Neuronal stem cell (in vitro differentiated cells): ENCODE measurements around the gene LILRA1.

Experiments used
- DNase-seq: peaks from one replicate; pipeline ENCODE4 v3.0.0-alpha.2; 2013; ENCODE audit warnings: low spot score
- H2AFZ ChIP-seq: one replicate; pipeline ENCODE4 v1.6.1; 2013; ENCODE audit warnings: mild to moderate bottlenecking, low read length, inconsistent platforms
- H2AK5ac ChIP-seq: 2 replicates; pipeline ENCODE4 v1.6.1; 2013; ENCODE audit warnings: low read depth, mild to moderate bottlenecking, inconsistent platforms, low read length, moderate library complexity, mixed read lengths
- H2BK120ac ChIP-seq: 2 replicates; pipeline ENCODE4 v1.6.1; 2013; ENCODE audit warnings: low read depth, mild to moderate bottlenecking, inconsistent platforms, low read length, moderate library complexity, mixed read lengths
- H2BK12ac ChIP-seq: one replicate; pipeline ENCODE4 v1.6.1; 2013; ENCODE audit warnings: low read length, inconsistent platforms
- H2BK15ac ChIP-seq: 2 replicates; pipeline ENCODE4 v1.6.1; 2013; ENCODE audit warnings: mild to moderate bottlenecking, low read length, inconsistent platforms, mixed read lengths
- H2BK5ac ChIP-seq: one replicate; pipeline ENCODE4 v1.6.1; 2013; ENCODE audit warnings: inconsistent platforms, mild to moderate bottlenecking, low read length, moderate library complexity
- H3K14ac ChIP-seq: one replicate; pipeline ENCODE4 v1.6.1; 2013; ENCODE audit warnings: low read length, inconsistent platforms
- H3K18ac ChIP-seq: 2 replicates; pipeline ENCODE4 v1.6.1; 2013; ENCODE audit warnings: low read length, inconsistent platforms
- H3K23ac ChIP-seq: 2 replicates; pipeline ENCODE4 v1.6.1; 2013; ENCODE audit warnings: low read depth, mild to moderate bottlenecking, mixed read lengths, low read length, inconsistent platforms; ENCODE audit not compliant: poor library complexity
- H3K27ac ChIP-seq: replicated peaks from 3 replicates; pipeline ENCODE4 v1.5.1; 2013; ENCODE audit warnings: low read length, inconsistent platforms
- H3K27me3 ChIP-seq, 3 experiments: 2 replicates each; pipeline ENCODE4 v1.6.1; 2013; ENCODE audit warnings: low read length in 3 of 3, mild to moderate bottlenecking in 2 of 3, inconsistent platforms in 1 of 3, low read depth in 1 of 3, mixed read lengths in 1 of 3, moderate library complexity in 1 of 3; ENCODE audit not compliant: control insufficient read depth in 3 of 3, insufficient read depth in 3 of 3
- H3K36me3 ChIP-seq, 2 donors: replicated peaks in 1 of 2; 2 replicates each; pipeline ENCODE4 v1.6.1; 2013; ENCODE audit warnings: low read length in 2 of 2; ENCODE audit not compliant: control insufficient read depth in 2 of 2, insufficient read depth in 2 of 2
- H3K4ac ChIP-seq: 2 replicates; pipeline ENCODE4 v1.6.1; 2013; ENCODE audit warnings: inconsistent platforms, mild to moderate bottlenecking, low read length, moderate library complexity
- H3K4me1 ChIP-seq, 2 donors: 1 replicate in 1 of 2; 2 replicates in 1 of 2; pipeline ENCODE4 v1.6.1; 2013; ENCODE audit warnings: low read length in 2 of 2, low read depth in 1 of 2; ENCODE audit not compliant: control insufficient read depth in 2 of 2, insufficient read depth in 1 of 2
- H3K4me2 ChIP-seq: one replicate; pipeline ENCODE4 v1.6.1; 2013; ENCODE audit warnings: mild to moderate bottlenecking, low read length, inconsistent platforms; ENCODE audit not compliant: insufficient read depth, poor library complexity, severe bottlenecking
- H3K4me3 ChIP-seq, 2 donors: 2 replicates each; pipeline ENCODE4 v1.5.1; 2013; ENCODE audit warnings: low read length in 2 of 2, mild to moderate bottlenecking in 2 of 2, inconsistent platforms in 1 of 2, moderate library complexity in 1 of 2
- H3K79me1 ChIP-seq: one replicate; pipeline ENCODE4 v1.6.1; 2013; ENCODE audit warnings: low read depth, mild to moderate bottlenecking, inconsistent platforms, low read length, moderate library complexity
- H3K9ac ChIP-seq: one replicate; pipeline ENCODE4 v1.6.1; 2013; ENCODE audit warnings: mild to moderate bottlenecking, low read depth, low read length, inconsistent platforms; ENCODE audit not compliant: poor library complexity
- H3K9me3 ChIP-seq, 2 donors: replicated peaks in 1 of 2; 2 replicates each; pipeline versions ENCODE3 to v1.6.1; 2013; ENCODE audit warnings: low read length in 2 of 2, mild to moderate bottlenecking in 2 of 2, inconsistent platforms in 1 of 2, low read depth in 1 of 2, mixed read lengths in 1 of 2, moderate library complexity in 1 of 2; ENCODE audit not compliant: control insufficient read depth in 2 of 2, insufficient read depth in 1 of 2
- H4K8ac ChIP-seq: one replicate; pipeline ENCODE4 v1.6.1; 2013; ENCODE audit warnings: low read depth, mild to moderate bottlenecking, inconsistent platforms, low read length, moderate library complexity
- H4K91ac ChIP-seq: one replicate; pipeline ENCODE4 v1.6.1; 2013; ENCODE audit warnings: low read length, low read depth, mild to moderate bottlenecking, inconsistent platforms; ENCODE audit not compliant: poor library complexity
- WGBS, 2 donors: extraction: QIAGEN DNeasy Blood & Tissue Kit; methylation state at CpG; one replicate each; pipeline ENCODE4 v1.1.7; 2013; ENCODE audit warnings: missing lambda C conversion rate in 2 of 2, mixed read lengths in 1 of 2; ENCODE audit not compliant: insufficient read length in 2 of 2, insufficient replicate concordance in 1 of 2; ENCODE audit errors: extremely low coverage in 2 of 2; 5-methylcytosine and 5-hydroxymethylcytosine counted together

Gene LILRA1

GRCh38 chr19:54600212-54600611 is 6.8 kb downstream of the LILRA1 start:
- Histone ChIP-seq H2BK120ac (no peak overlapping the region), H3K4me1 (no peaks in the 10 kb centered on the region), H3K9ac (no peak overlapping the region), H3K27ac (no peak overlapping the region), H3K79me1 (no peaks in the 10 kb centered on the region), H4K91ac (no peak overlapping the region), H3K36me3 (no peaks in the 10 kb centered on the region), H2BK12ac (no peak overlapping the region), H2BK5ac (no peak overlapping the region), H3K14ac (no peak overlapping the region), H3K4me2 (no peak overlapping the region), H3K9me3 (peaks cover 4 to 12% of the 10 kb centered on the region in 2 donors), H2BK15ac (no peak overlapping the region), H3K18ac (no peak overlapping the region), H2AK5ac (no peak overlapping the region), H3K4me3 (peak overlapping the region in 1 of 2 donors; percentile 48), H3K4ac (no peak overlapping the region), H4K8ac (no peak overlapping the region), H2AFZ (no peak overlapping the region), H3K23ac (no peak overlapping the region), H3K27me3 (peaks cover 0 to 16% (median 0%) of the 10 kb centered on the region in 3 experiments)
- DNase-seq = no peak
- WGBS, 2 donors = no CpG with 5 or more reads among the region's 5 CpGs

- Histone ChIP-seq H4K8ac (no peak overlapping the region), H2AFZ (no peak overlapping the region), H3K9ac (no peak overlapping the region), H3K18ac (no peak overlapping the region), H3K4me2 (no peak overlapping the region), H3K14ac (no peak overlapping the region), H2BK120ac (no peak overlapping the region), H3K36me3 (no peaks in the 10 kb centered on the region), H3K79me1 (no peaks in the 10 kb centered on the region), H4K91ac (no peak overlapping the region), H3K4me3 (no peak overlapping the region), H2AK5ac (no peak overlapping the region), H3K27ac (no peak overlapping the region), H3K9me3 (peaks cover 4 to 38% of the 10 kb centered on the region in 2 donors), H2BK5ac (no peak overlapping the region), H3K4ac (no peak overlapping the region), H2BK12ac (no peak overlapping the region), H3K23ac (no peak overlapping the region), H2BK15ac (no peak overlapping the region), H3K4me1 (no peaks in the 10 kb centered on the region), H3K27me3 (no peaks in the 10 kb centered on the region)
- no peak for DNase-seq
- WGBS, 2 donors = no CpG with 5 or more reads among the region's 4 CpGs
Measured at GRCh38 chr19:54606230-54606629, 12.8 kb downstream of the LILRA1 start.

- no peak overlapping the region for H4K8ac ChIP-seq
- no peak overlapping the region for H2BK5ac ChIP-seq
- H3K27ac ChIP-seq = no peak overlapping the region
- no peak overlapping the region for H2BK120ac ChIP-seq
- H3K14ac ChIP-seq = no peak overlapping the region
- no peak overlapping the region for H2AFZ ChIP-seq
- H3K36me3 ChIP-seq = no peaks in the 10 kb centered on the region
- no peak overlapping the region for H3K4me3 ChIP-seq
- no peak overlapping the region for H3K4ac ChIP-seq
- no peak overlapping the region for H3K9ac ChIP-seq
- no peaks in the 10 kb centered on the region for H3K79me1 ChIP-seq
- H3K4me1 ChIP-seq = no peaks in the 10 kb centered on the region
- H2BK15ac ChIP-seq = no peak overlapping the region
- no peaks in the 10 kb centered on the region for H3K27me3 ChIP-seq
- no peak overlapping the region for H3K18ac ChIP-seq
- DNase-seq = no peak
- WGBS, 2 donors = no CpG with 5 or more reads among the region's 16 CpGs
- H3K23ac ChIP-seq = no peak overlapping the region
- no peak overlapping the region for H4K91ac ChIP-seq
- H2BK12ac ChIP-seq = no peak overlapping the region
- no peak overlapping the region for H2AK5ac ChIP-seq
- H3K9me3 ChIP-seq = peaks cover 4 to 43% of the 10 kb centered on the region in 2 donors
- H3K4me2 ChIP-seq = no peak overlapping the region
Measured at GRCh38 chr19:54606891-54607784, 13.7 kb downstream of the LILRA1 start.

GRCh38 chr19:54607785-54608150 is 14.3 kb downstream of the LILRA1 start:
- H2BK15ac ChIP-seq = no peak overlapping the region
- H3K23ac ChIP-seq = no peak overlapping the region
- no peak for DNase-seq
- H2AK5ac ChIP-seq = no peak overlapping the region
- peaks cover 4 to 40% of the 10 kb centered on the region in 2 donors for H3K9me3 ChIP-seq
- no peak overlapping the region for H4K8ac ChIP-seq
- H3K9ac ChIP-seq = no peak overlapping the region
- H3K4me3 ChIP-seq = no peak overlapping the region
- no peak overlapping the region for H2BK12ac ChIP-seq
- H3K4me2 ChIP-seq = no peak overlapping the region
- no peak overlapping the region for H3K14ac ChIP-seq
- H3K4ac ChIP-seq = no peak overlapping the region
- H4K91ac ChIP-seq = no peak overlapping the region
- H2BK5ac ChIP-seq = no peak overlapping the region
- WGBS, 2 donors = no CpG with 5 or more reads among the region's 5 CpGs
- H3K18ac ChIP-seq = no peak overlapping the region
- no peak overlapping the region for H2AFZ ChIP-seq
- no peaks in the 10 kb centered on the region for H3K4me1 ChIP-seq
- no peaks in the 10 kb centered on the region for H3K27me3 ChIP-seq
- no peak overlapping the region for H2BK120ac ChIP-seq
- no peaks in the 10 kb centered on the region for H3K36me3 ChIP-seq
- no peaks in the 10 kb centered on the region for H3K79me1 ChIP-seq
- H3K27ac ChIP-seq = no peak overlapping the region
